Myocyte (in vitro differentiated cells): ENCODE results near the gene MBD3L3. TPM values are rescaled to one million over a fixed set of nuclear protein-coding genes. Genes with fewer than 3 reads are reported as not detected.

Experiments used
- total RNA-seq: library from RNA; depleted of rRNA; stranded (reverse); fragments of >200 nt; gene quantifications from 2 replicates; pipeline ENCODE4 v1.2.3, GENCODE V29; 2014

Gene MBD3L3
- total RNA-seq, 1 donor from 2014 or later, result not detected

Other genes with a start within 250 kb of the MBD3L3 start
- not detected in 2 replicates for gene ADGRE1, start 171.1 kb downstream of the MBD3L3 start, total RNA-seq
- not detected in 2 replicates for gene MBD3L2B, start 37.2 kb downstream of the MBD3L3 start, total RNA-seq
- not detected in 2 replicates for gene MBD3L5, start 28.1 kb downstream of the MBD3L3 start, total RNA-seq
- not detected in 2 replicates for gene MBD3L4, start 18.5 kb downstream of the MBD3L3 start, total RNA-seq
- gene MBD3L2, start 9.4 kb downstream of the MBD3L3 start, total RNA-seq, result not detected in 2 replicates
- 7.8 and 9.4 TPM in 2 replicates for gene ZNF557, start 11.0 kb upstream of the MBD3L3 start, total RNA-seq
- gene INSR, start 235.7 kb upstream of the MBD3L3 start, total RNA-seq, result 15.4 and 22.8 TPM in 2 replicates